ENCODE results near the gene ZSCAN29.

DNA sequence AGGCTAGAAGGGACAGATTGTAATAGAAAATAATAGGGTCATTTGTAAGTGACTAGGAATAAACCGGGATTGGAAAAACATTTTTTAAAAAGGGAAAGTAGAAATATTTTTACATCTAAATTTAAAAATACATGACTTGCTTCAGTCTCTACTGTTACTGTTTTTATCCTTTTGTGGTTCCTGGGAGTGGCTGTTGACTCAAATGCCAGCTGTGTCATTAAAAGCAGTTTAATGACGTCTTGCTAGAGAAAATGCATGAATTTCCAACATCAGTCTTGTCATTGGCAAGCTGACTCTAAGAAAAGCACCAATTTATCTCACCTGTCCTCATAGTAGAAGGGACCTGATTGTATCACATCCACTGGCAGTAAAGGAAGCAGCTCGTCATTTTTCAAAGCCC, 23.7 kb downstream of the ZSCAN29 start:
- TF ChIP-seq, protein P1, sequence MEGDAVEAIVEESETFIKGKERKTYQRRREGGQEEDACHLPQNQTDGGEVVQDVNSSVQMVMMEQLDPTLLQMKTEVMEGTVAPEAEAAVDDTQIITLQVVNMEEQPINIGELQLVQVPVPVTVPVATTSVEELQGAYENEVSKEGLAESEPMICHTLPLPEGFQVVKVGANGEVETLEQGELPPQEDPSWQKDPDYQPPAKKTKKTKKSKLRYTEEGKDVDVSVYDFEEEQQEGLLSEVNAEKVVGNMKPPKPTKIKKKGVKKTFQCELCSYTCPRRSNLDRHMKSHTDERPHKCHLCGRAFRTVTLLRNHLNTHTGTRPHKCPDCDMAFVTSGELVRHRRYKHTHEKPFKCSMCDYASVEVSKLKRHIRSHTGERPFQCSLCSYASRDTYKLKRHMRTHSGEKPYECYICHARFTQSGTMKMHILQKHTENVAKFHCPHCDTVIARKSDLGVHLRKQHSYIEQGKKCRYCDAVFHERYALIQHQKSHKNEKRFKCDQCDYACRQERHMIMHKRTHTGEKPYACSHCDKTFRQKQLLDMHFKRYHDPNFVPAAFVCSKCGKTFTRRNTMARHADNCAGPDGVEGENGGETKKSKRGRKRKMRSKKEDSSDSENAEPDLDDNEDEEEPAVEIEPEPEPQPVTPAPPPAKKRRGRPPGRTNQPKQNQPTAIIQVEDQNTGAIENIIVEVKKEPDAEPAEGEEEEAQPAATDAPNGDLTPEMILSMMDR (IDR thresholded peaks at IDR 0.05), result no peak
- no peak for TF ChIP-seq POLR2A (IDR thresholded peaks at IDR 0.05)
